Lung (tissue), 12 donors: Measurements from ENCODE around the gene CDS2. TPM values are rescaled to one million over a fixed set of nuclear protein-coding genes. Genes with fewer than 3 reads are reported as not detected.
"Not testable (repeated sequence)": the region's sequence is repeated elsewhere in the genome, so short reads cannot be mapped to it uniquely, and the experiment has no call there.

Experiments used
- ATAC-seq: fragments of 200-7000 bp; cut with Tn5 transposase; one replicate; pipeline ENCODE4 v1.9.1; 2020; ENCODE audit warnings: moderate number of reproducible peaks; ENCODE audit not compliant: insufficient read depth, low FRiP score
- DNase-seq, 3 donors: peaks; one replicate each; pipeline ENCODE4 v3.0.0-alpha.2; 2013 to 2017
- H3K27ac ChIP-seq, 2 donors: one replicate each; pipeline ENCODE4 v1.5.1; 2013; ENCODE audit warnings: mild to moderate bottlenecking in 2 of 2, moderate library complexity in 2 of 2, control low read depth in 1 of 2, inconsistent platforms in 1 of 2, low read depth in 1 of 2, low read length in 1 of 2
- H3K27me3 ChIP-seq, 3 donors: one replicate each; pipeline ENCODE4 v1.5.1; 2013; ENCODE audit warnings: low read length in 2 of 3; ENCODE audit not compliant: control insufficient read depth in 3 of 3, insufficient read depth in 3 of 3
- H3K36me3 ChIP-seq, 4 donors: one replicate each; pipeline ENCODE4 v1.5.1; 2013; ENCODE audit warnings: low read length in 4 of 4, mild to moderate bottlenecking in 1 of 4, moderate library complexity in 1 of 4; ENCODE audit not compliant: control insufficient read depth in 4 of 4, insufficient read depth in 4 of 4
- H3K4me1 ChIP-seq, 5 donors: one replicate each; pipeline ENCODE4 v1.5.1; 2013; ENCODE audit warnings: low read length in 5 of 5, mild to moderate bottlenecking in 2 of 5, moderate library complexity in 1 of 5; ENCODE audit not compliant: control insufficient read depth in 5 of 5, insufficient read depth in 5 of 5
- H3K4me3 ChIP-seq: one replicate; pipeline ENCODE4 v1.5.1; 2013; ENCODE audit warnings: mild to moderate bottlenecking, control low read depth, moderate library complexity
- H3K9ac ChIP-seq, 2 donors: one replicate each; pipeline ENCODE4 v1.5.1; 2013; ENCODE audit warnings: low read length in 2 of 2, control low read depth in 1 of 2; ENCODE audit not compliant: insufficient read depth in 1 of 2
- H3K9me3 ChIP-seq, 4 donors: one replicate each; pipeline ENCODE4 v1.5.1; 2013; ENCODE audit warnings: low read length in 3 of 4, mild to moderate bottlenecking in 1 of 4, moderate library complexity in 1 of 4; ENCODE audit not compliant: control insufficient read depth in 4 of 4, insufficient read depth in 3 of 4
- WGBS, 2 donors: extraction: QIAGEN DNeasy Blood & Tissue Kit; methylation state at CpG; one replicate each; pipeline ENCODE4 v1.1.7; 2013; 5-methylcytosine and 5-hydroxymethylcytosine counted together
- polyA plus RNA-seq, 2 donors: library from polyadenylated mRNA; stranded (reverse); fragments of 200-250 nt; gene quantifications; one replicate each; pipeline ENCODE4 v1.2.1, GENCODE V29; 2013
- total RNA-seq, 2 donors: library from RNA; depleted of rRNA in 1 of 2; stranded (reverse); fragments of >200 nt in 1 of 2; gene quantifications; one replicate each; pipeline ENCODE4 v1.2.1, GENCODE V29; 2014 to 2021
- TF ChIP-seq, protein P1 (sequence below): IDR thresholded peaks from 2 replicates; pipeline ENCODE4 v1.5.1; 2012; ENCODE audit warnings: mild to moderate bottlenecking; ENCODE audit errors: control extremely low read depth, extremely low read depth
- donor health status: control.
- donor health status: control.
- donor health status: Bipolar disorder and iron deficiency.
- donor health status: healthy.
- donor health status: DM: yes; HTN: yes; CAD: no.

Gene CDS2
- total and polyA plus RNA-seq, 4 donors: 15.7 to 50.8 (median 37.0) TPM

DNA sequence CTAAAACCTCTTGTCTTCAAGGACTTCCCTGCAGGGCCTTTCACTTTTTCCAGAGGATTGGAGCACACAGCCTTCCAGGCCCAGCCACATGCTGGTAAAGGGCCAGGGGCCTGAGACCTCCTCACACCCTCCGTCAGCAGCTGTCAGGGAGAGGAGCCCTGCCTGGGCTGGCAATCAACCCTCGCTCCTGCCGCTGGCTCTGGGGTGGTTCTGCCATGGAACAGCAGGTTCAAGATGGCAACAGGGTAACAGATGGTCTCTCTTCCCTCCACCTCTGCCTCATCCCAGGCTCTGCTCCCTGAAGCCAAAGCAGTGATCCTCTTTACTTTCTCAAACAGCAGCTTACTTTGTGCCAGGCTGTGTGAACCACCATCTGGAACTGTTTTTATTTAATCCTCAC, 30.9 kb upstream of the CDS2 start:
- H3K27me3 ChIP-seq: no peaks in the 10 kb centered on the region
- 93 to 94% methylated on average over 3 of the region's 3 CpGs for WGBS, 2 donors
- no peak for DNase-seq

DNA sequence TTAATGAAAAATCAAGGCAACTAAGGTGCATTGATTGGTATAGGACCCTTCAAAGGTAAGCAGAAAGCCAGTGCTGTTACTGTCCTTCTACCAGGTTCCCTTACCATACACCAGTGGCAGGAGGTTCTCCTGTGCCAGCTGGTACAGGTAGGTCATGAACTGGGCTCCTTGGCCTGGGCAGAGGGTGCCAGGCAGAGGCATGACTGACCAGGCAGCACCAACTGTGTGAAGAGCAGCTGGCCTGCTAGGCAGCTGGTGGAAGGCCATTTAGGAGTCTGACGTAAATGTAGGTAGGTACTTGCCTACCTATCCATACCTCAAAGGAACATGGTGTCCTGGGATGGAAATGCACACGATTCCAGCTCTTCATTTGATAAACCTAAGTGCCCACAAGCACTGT, 30.3 kb upstream of the CDS2 start:
- no peak for ATAC-seq
- H3K4me1 ChIP-seq: peaks cover 0 to 2% (median 0%) of the 10 kb centered on the region in 5 donors
- DNase-seq: no peak
- no peak overlapping the region for H3K4me3 ChIP-seq
- WGBS, 2 donors: 89 to 90% methylated on average over 2 of the region's 2 CpGs
- no peak overlapping the region for H3K27ac ChIP-seq
- H3K27me3 ChIP-seq: no peaks in the 10 kb centered on the region
- H3K36me3 ChIP-seq: peaks cover 7 to 27% (median 19%) of the 10 kb centered on the region in 4 donors
- TF ChIP-seq, protein P1, sequence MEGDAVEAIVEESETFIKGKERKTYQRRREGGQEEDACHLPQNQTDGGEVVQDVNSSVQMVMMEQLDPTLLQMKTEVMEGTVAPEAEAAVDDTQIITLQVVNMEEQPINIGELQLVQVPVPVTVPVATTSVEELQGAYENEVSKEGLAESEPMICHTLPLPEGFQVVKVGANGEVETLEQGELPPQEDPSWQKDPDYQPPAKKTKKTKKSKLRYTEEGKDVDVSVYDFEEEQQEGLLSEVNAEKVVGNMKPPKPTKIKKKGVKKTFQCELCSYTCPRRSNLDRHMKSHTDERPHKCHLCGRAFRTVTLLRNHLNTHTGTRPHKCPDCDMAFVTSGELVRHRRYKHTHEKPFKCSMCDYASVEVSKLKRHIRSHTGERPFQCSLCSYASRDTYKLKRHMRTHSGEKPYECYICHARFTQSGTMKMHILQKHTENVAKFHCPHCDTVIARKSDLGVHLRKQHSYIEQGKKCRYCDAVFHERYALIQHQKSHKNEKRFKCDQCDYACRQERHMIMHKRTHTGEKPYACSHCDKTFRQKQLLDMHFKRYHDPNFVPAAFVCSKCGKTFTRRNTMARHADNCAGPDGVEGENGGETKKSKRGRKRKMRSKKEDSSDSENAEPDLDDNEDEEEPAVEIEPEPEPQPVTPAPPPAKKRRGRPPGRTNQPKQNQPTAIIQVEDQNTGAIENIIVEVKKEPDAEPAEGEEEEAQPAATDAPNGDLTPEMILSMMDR: no peak
- no peak overlapping the region for H3K9ac ChIP-seq
- H3K9me3 ChIP-seq: no peaks in the 10 kb centered on the region

More for the DNA sequence above, 30.9 kb upstream of the CDS2 start:
- TF ChIP-seq, protein P1: no peak
- Histone ChIP-seq H3K4me3 (no peak overlapping the region), H3K27ac (no peak overlapping the region), H3K9me3 (no peaks in the 10 kb centered on the region), H3K9ac (no peak overlapping the region), H3K36me3 (peaks cover 3 to 27% (median 17%) of the 10 kb centered on the region in 4 donors), H3K4me1 (peaks cover 0 to 2% (median 0%) of the 10 kb centered on the region in 5 donors)
- ATAC-seq: no peak

DNA sequence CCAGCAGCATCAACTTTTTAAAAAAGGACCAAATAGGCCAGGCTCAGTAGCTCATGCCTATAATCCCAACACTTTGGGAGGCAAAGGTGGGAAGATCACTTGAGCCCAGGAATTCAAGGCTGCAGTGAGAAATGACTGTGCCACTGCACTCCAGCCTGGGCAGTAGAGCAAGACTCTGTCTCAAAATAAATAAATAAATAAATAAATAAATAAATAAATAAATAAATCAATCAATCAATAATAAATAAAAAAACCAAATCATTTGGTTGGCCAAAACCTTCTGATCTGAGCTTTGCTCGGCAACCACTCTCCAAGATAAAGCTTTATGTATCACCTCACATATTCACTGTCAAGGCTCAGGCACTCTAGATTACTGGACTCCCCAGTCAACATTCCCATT, 27.8 kb upstream of the CDS2 start:
- ATAC-seq, H3K9me3 ChIP-seq, H3K27ac ChIP-seq, H3K27me3 ChIP-seq, H3K9ac ChIP-seq, H3K4me1 ChIP-seq, DNase-seq, H3K4me3 ChIP-seq: not testable (repeated sequence)
- 85 to 94% methylated on average over 1 of the region's 1 CpG for WGBS, 2 donors
- H3K36me3 ChIP-seq: peaks cover 19 to 30% (median 23%) of the 10 kb centered on the region in 4 donors

DNA sequence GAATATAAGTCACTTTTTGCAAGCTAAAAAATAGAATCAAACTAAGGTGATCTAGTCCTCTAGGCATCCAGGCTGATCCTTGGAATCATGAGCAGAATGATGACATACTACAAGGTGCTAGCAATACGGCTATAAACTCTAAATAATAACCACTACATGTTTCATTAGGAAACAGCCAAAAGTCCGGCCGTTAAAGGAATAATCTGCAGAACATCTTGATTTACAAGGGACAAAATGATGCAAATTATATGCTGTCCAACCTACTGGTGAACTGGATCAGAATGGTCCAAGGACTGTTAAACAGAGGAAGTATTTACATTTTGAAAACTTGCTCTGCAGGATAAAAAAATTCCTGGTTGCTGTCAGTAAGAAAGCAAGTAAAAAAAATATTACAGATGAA, 26.9 kb upstream of the CDS2 start:
- 92 to 96% methylated on average over 3 of the region's 3 CpGs for WGBS, 2 donors
- H3K27ac ChIP-seq, ATAC-seq, H3K27me3 ChIP-seq, DNase-seq, H3K9me3 ChIP-seq, H3K9ac ChIP-seq, H3K4me3 ChIP-seq, H3K4me1 ChIP-seq: not testable (repeated sequence)
- peaks cover 19 to 39% (median 31%) of the 10 kb centered on the region in 4 donors for H3K36me3 ChIP-seq
